ENCODE measurements around the gene GGA2.

GRCh38 chr16:23549938-23550337, 39.6 kb upstream of the GGA2 start:
- TF ChIP-seq POLR2A (IDR thresholded peaks at IDR 0.05) (no peak), CTCF (IDR thresholded peaks at IDR 0.05) (no peak), EP300 (IDR thresholded peaks at IDR 0.05; ENCODE audit: low read depth) (no peak)
